Endometrial microvascular endothelial cells (primary cell): Measurements from ENCODE around the gene RAB12. TPM values are rescaled to one million over a fixed set of nuclear protein-coding genes. Genes with fewer than 3 reads are reported as not detected.
"Not testable (repeated sequence)": the region's sequence is repeated elsewhere in the genome, so short reads cannot be mapped to it uniquely, and the experiment has no call there.

Source experiments
- in situ Hi-C: cut with HindIII; loops from 2 replicates; pipeline ENCODE4 v1.10.0; 2017; ENCODE audit warnings: low sequenced_read_pairs, low pct_unique_long_range_greater_than_20kb; ENCODE audit errors: inconsistent ontology term
- total RNA-seq: library from RNA; depleted of rRNA; stranded (reverse); fragments of >200 nt; gene quantifications from one replicate; pipeline ENCODE4 v1.2.3, GENCODE V29; 2015; ENCODE audit errors: inconsistent ontology term

Gene RAB12
- total RNA-seq, 1 donor from 2014 or later: 62.9 TPM

GRCh38 chr18:8631265-8631664, 22.0 kb downstream of the RAB12 start:
- in situ Hi-C loops: no loop called here

- in situ Hi-C loops: no loop called here
These were observed 23.1 kb downstream of the RAB12 start for GRCh38 chr18:8632386-8632785.

- in situ Hi-C loops: no loop called here
These were observed 25.3 kb downstream of the RAB12 start for GRCh38 chr18:8634508-8634907.

- in situ Hi-C loops: no loop called here
These were observed 25.9 kb downstream of the RAB12 start for GRCh38 chr18:8635087-8635486.

- in situ Hi-C loops: no loop called here
These were observed 30.5 kb downstream of the RAB12 start for GRCh38 chr18:8639762-8640161.

- in situ Hi-C loops: no loop called here
These were observed 34.2 kb downstream of the RAB12 start for GRCh38 chr18:8643326-8643878.

- in situ Hi-C loops: not testable (repeated sequence)
These were observed 38.1 kb downstream of the RAB12 start for GRCh38 chr18:8647359-8647758.

GRCh38 chr18:8651478-8652261, 42.4 kb downstream of the RAB12 start:
- in situ Hi-C loops: not testable (repeated sequence)

- in situ Hi-C loops: no loop called here
These were observed 45.5 kb downstream of the RAB12 start for GRCh38 chr18:8654503-8655451.

GRCh38 chr18:8656232-8656631, 47.0 kb downstream of the RAB12 start:
- in situ Hi-C loops: no loop called here

- in situ Hi-C loops: no loop called here
These were observed 48.0 kb downstream of the RAB12 start for GRCh38 chr18:8657050-8657820.

- in situ Hi-C loops: no loop called here
These were observed 48.7 kb downstream of the RAB12 start for GRCh38 chr18:8657873-8658470.

- in situ Hi-C loops: no loop called here
These were observed 49.7 kb downstream of the RAB12 start for GRCh38 chr18:8658858-8659485.

GRCh38 chr18:8659609-8660242, 50.5 kb downstream of the RAB12 start:
- in situ Hi-C loops: no loop called here

- in situ Hi-C loops: no loop called here
These were observed 51.1 kb downstream of the RAB12 start for GRCh38 chr18:8660316-8660715.

- in situ Hi-C loops: no loop called here
These were observed 52.7 kb downstream of the RAB12 start for GRCh38 chr18:8661754-8662559.
